ENCODE results near the gene CCDC50.
A peak's percentile ranks its signal among the peaks of the same experiment; 100 is the strongest.

The CCDC50 gene, protein sequence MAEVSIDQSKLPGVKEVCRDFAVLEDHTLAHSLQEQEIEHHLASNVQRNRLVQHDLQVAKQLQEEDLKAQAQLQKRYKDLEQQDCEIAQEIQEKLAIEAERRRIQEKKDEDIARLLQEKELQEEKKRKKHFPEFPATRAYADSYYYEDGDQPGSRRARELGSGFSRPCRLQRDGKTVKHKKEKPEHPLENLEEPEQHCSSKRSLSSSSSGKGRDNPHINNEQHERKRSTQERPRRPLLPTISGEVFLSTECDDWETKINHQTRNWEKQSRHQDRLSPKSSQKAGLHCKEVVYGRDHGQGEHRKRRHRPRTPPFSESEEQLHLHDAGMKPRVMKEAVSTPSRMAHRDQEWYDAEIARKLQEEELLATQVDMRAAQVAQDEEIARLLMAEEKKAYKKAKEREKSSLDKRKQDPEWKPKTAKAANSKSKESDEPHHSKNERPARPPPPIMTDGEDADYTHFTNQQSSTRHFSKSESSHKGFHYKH

DNA sequence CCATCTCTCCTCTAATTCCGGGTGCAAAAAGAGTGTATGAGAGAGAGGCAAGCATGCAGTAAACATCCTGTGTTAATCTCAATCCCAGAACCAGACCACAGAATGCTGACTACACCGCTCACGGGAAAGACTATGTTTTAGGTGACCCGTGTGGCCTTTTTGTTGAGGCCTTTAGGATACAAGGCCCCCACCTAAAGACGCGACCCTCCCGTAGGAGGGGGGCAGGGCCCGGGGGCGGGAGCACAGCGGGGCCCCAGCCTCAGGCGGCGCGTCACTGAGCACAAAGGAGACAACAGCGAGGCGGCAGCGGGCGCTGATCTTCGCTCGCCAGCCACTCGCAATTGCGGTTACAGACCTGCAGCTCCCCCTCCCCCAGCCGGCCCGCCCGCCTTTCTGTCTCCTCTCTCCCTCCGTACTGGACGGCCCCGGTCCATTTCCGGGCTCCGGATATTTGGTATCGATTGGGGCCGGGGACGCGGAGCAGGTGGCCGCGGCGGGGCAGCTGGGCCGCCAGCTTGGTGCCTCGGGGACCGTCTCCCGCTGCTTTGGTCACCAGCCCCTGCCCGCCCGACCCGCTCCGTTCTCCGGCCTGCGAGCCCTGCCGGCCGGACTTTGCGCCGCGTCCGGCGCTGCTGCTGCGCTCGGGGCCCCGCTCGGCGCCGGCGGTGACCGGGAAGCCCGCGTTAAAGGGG, at the start of gene CCDC50:
CCDC50 (plus strand) TSS at position 433 of the 692 bp plus-strand sequence. CDS start 281 bp downstream, outside the sequence.
- peak; percentile 17 for DNase-seq

DNA sequence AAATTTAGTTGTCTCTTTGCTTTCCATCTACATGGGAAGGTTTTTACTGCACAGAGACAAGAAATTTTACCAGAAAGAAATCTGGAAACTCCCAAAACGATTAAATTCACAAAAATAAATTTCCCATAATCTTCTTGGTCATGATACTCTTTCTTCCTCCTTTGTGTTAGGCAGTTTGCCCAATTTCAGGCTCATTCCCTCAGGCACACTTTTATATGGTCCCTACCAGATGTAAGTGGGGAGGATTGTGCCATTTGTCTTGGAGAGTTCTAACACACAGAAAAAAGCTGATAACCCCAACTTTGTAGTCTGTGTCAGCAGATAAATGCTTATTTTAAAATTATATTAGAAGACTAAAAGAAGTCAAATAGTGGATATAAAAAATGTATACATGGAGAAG, 49.1 kb upstream of the CCDC50 start:
- no peak for DNase-seq

DNA sequence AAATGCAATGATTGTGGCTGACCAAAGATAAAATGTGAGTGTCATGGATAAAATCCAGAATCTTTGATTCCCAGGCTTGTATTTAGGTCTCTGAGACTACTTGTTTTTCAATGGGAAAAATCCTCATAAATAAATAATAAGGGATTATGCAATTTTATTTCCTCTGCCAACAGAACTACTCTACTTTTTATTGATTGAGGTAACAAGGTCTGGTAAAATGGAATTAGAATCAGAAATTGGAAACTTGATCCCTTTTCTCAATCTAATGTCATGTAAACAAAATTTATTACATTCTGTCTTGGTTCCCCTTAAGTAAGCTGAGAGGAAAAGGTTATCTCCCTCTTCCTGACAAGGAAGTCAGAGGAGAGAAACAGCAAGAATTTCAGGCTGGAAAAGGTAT, 48.3 kb upstream of the CCDC50 start:
- no peak for DNase-seq

DNA sequence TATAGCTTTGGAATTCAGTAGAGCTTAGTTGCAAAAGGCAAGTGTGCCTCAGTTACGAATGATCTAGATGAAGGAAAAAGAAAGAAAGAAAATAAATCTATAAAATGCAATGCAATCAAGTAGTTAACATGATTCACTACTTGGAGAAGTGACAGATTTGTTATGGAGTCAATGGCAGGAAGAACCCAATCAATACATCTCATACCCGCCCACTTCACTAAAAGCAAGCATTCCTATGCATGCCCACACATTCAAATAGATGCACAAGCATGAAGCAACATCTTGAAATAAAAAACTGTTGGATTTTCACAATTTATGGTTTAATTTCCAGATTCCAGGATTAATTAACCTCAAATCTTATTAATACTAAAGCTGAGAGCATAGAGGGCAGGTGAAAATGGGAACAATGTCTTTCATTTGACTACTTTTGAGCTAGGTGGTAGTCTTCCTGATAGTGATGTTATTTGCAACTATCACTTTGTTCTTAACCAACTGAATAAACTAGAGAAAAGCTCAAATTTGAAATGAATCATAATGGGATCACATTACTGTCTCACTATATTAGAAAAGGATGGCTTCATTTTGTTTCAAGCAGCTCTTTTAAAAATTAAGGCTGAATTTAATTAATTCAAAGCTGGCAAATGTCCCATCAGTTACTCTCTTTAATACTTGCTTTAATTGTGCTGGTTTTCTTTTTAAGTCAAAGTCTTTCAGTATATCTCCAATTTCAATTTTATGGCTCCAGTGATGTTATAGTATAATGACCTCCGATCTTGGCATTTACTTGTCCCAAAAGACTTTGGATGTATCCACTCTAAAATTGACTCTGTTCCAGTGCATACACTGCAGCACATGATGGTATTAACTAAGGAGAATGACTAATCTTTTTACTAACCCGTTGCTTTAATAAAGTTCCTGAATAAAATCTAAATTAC, 46.7 kb upstream of the CCDC50 start:
- DNase-seq: no peak

DNA sequence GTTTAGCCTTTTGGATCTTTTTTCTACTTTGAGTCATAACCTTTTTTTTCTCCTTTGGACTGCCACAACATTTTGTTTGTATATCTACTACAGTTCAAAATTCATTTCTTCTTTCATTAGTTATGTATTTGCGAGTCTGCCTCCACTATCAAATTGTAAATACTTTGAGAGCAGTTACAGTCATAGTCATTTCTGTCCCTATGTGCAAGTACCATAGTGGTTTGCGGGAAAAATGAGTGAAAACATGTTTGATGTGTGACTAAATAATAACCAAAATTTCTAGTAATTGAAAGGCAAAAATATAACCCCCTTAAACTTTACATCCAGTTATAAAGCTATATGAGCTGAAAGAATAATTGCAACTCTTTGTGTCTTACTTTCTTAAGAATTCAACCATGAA, 45.8 kb upstream of the CCDC50 start:
- DNase-seq: no peak

DNA sequence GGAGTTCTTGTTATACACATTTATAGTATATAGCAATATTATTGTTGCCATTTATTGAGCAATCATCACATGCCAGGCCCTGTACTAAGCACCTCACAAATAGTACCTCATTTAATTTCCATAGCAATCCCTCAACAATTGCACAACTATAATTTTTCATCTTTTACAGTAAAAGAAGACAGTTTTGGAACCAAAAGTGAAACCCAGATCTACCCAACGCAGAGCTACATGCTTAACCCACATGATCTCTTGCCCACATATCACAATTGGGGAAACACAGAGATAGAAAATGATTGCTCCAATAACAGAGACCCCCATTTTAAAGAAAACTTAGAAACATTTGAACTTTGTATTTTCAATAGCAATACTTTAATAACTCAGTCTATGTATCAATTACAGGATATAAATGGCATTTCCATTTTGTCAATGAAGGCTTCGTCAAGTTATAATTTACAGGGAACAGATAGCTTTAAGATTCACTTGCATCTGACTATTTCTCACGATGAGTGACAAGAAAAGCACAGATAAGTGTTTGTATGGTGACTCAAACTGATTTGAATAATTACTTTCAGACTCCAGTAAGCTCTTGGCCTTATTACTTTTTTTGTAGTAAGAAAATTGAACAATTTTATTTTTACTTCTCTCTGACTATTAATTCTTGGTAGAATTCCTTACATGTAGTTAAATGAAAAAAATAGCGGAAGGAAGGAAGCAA, 38.7 kb upstream of the CCDC50 start:
- DNase-seq: no peak

DNA sequence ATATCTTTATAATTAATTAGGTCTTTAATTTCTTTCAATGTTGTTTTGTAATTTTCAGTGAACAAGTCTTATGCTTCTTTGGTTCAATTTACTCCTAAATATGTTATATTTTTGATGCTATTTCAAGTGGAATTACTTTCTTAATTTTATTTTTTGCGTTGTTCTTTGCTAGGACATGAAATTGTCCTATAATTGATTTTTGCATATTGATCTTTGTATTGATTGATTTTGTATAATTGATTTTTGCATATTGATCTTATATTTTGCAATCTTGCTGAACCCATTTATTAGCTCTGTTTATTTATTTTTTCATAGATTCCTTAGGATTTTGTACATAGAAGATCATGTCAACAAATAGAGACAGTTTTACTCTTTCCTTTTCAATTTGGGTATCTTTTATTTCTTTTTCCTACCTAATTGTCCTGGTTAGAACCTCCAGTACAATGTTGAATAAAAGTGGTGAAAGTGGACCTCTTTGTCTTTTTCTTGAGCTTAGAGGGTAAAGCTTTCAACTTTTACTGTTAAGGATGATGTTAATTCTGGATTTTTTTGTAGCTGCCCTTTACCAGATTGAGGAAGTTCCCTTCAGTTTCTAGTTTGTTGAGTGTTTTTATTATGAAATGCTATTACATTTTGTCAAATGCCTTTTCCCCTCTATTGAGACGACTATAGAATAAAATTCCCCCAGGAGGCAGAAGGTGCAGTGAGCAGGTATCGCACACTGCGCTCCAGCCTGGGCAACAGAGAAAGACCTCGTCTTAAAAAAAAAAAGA, 36.8 kb upstream of the CCDC50 start:
- no peak for DNase-seq

DNA sequence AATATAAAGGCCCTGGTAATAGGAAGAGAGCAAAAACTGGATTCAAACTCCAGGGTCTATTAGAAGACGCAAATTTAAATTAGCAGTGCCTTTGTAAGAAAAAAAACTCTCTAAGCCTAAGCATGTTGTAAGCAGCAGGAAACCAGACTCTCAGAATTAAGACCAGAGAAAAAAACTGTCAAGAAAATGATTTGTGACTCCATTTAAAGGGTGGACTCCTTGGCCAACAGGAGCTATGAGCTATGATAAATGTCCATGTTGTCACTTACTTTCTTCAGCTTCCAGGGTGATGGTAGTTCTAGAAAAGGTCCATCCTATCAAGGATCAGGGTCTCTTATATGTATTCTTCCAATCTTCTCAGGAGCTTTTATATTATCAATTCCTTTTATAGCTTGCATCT, 34.9 kb upstream of the CCDC50 start:
- no peak for DNase-seq

DNA sequence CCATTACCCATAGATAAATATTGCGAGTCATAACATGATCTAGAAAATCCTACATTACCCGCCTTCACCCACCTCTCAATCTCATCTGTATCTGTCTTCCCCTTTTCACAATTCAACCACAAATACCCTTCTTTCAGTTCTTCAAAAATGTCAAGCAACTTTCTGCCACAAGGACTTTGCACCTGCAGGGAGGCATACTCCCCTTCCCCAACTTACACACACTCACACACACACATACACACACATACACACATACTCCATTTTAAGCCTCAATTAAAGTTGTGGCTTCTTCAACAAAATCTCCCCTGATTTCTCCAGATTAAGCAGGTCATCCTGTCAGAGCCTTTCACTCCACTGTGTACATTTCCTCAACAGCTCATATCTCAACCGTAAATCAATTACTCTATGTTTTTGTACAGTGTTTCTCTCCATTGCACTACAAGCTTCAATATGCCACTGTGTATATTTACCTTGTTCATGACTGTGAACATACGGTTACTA, 33.1 kb upstream of the CCDC50 start:
- no peak for DNase-seq

DNA sequence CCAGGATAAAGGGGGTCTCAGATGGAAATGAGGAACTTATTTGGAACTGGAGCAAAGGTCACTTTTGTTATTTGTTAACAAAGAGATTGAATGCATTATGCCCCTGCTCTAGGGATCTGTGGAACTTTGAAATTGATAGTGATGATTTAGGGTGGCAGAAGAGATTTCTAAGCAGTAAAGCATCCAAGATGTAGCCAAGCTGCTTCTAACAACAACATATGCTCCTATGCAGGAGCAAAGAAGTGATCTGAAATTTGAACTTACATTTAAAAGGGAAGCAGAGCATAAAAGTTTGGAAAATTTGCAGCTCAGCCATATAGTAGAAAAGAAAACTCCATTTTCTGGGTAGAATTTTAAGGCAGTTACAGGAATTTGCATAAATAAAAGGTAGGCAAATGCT, 30.3 kb upstream of the CCDC50 start:
- DNase-seq: no peak

DNA sequence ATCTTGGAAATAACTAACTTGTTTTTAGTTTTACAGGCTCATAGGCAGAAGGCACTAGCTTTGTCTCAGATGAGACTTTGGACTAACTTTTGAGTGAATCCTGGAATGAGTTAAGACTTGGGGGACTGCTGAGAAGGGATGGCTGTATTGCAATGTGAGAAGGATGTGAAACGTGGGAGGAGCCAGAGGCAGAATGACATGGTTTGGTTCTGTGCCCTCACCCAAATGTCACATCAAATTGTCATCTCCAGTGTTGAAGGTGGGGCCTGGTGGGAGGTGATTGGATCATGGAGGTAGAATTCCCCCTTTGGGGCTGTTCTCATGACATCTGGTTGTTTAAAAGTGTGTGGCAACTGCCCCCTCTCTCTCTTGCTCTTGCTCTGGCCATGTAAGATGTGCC, 28.8 kb upstream of the CCDC50 start:
- no peak for DNase-seq

DNA sequence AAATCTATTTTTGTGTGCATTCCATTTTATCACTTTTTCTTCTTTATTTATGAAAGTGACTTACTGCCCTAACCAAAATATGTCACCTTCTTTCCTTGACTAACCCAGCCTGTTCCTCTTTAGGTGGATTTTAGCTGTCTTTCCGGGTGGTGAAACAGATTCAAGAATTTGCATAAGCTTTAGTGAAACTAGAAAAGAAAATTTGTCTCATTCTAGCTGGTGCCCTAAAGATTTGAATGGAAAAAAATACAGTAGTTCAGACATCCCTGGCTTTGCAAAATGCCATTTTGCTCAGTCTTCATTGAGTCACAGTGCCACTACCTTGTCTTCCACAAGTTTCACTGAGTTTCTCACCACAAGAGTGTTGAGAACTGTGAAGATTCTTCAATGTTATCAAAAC, 28.2 kb upstream of the CCDC50 start:
- no peak for DNase-seq

DNA sequence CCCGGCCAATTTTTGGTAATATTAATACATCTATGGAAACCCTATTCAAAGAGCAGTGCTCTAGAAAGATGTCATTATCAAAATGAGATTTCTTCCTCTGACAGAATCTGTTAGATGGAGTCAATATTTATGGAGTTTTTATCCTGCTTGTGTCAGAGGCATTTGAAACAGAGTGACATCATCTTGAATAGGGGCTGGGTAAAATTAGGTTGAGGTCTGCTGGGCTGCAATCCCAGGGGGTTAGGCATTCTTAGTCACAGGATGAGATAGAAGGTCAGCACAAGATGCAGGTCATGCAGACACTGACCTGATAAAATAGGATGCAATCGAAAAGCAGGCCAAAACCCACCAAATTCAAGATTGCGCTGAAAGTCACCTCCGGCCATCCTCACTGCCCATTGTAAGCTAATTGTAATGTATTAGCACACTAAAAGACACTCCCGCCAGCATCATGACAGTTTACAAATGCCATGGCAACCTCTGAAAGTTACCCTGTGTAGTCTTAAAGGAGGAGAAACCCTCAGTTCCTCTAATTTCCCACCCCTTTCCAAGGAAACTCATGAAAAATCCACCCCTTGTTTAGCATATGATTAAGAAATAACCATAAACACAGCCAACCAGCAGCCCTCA, 27.3 kb upstream of the CCDC50 start:
- DNase-seq: no peak

DNA sequence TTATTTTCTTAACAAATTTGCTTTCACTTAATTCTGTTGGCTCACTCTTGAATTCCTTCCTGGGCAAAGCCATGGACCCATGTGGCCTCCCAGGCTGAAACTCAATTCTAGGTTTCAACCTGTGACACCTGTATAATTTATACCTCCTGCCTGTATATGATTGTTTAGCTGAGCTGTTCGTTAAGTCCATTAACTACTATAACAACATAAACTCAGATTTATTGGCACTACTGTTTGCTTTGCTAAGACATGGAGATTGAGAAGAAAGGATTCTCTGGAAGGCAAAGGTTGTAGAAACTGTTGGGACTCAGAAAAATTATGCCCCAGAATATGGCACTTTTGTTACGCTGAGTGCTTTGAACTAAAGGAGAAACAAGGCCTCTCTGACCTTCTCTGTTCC, 26.7 kb upstream of the CCDC50 start:
- no peak for DNase-seq

DNA sequence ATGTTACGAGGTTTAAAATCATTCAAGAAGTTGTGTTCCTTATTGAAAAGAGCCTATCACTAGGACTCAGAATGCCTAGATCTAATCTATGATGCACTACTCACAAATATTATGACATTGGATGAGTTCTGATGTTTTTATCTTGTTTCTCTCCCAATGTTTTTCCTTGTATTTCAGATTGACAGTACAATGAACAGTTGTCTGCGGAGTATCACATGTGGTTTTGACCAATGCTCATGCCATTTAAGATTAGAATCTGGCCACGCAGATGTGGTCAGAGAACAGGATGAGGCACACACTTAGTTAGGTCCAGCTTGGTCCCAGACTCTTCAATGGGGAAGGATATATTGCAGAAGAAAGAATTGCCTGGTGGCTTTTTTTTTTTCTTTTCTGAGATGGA, 25.6 kb upstream of the CCDC50 start:
- no peak for DNase-seq

DNA sequence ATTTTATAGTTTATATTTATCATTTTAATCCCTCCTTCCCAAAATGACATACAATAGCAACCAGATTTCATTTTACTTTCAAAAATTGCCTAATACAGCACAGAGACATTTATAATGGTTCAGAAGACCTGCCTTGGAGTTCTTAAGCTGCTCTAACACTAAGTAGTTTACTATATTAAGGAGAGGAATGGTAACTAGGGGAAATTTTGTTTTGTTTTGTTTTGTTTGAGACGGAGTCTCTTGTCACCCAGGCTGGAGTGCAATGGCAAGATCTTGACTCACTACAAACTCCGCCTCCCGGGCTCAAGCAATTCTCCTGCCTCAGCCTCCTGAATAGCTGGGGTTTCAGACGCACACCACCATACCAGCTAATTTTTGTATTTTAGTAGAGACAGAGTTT, 22.8 kb upstream of the CCDC50 start:
- DNase-seq: no peak

DNA sequence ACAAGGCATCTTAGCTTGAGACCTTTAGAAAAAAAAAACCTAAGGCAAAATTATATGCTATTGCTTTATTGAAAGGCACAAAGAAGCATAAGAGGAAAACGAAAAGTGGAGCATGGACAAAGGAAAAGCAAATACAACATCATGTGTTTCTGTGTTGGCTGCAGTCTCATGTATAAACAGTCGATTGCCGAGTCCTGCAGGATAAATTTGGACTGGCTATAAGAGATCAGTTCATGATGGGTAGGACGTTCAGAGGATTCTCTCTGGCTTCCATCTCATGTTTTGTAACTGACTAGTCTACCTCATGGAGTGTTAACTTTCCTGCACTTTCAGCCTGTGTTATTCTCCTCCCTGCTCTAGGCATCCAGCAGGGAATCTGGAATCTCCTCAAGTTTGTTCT, 21.9 kb upstream of the CCDC50 start:
- DNase-seq: no peak

DNA sequence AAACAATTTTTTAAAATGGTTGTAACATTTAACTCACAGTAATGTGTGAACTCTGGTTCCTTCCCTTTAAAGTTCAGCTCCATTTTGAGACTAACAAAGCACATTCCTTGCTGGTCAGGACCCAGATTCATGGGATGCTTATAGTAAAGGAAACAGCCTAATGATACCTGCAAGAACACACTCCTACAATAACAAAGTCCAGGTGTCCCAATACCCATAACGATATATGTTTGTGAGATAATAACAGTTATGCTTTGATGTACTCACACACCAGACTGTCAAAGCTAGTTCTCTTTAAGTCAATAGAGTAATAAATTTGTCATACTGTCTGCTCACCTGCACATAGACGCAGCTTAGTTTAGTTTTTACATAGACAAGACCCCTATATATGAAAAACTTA, 15.9 kb upstream of the CCDC50 start:
- DNase-seq: no peak

DNA sequence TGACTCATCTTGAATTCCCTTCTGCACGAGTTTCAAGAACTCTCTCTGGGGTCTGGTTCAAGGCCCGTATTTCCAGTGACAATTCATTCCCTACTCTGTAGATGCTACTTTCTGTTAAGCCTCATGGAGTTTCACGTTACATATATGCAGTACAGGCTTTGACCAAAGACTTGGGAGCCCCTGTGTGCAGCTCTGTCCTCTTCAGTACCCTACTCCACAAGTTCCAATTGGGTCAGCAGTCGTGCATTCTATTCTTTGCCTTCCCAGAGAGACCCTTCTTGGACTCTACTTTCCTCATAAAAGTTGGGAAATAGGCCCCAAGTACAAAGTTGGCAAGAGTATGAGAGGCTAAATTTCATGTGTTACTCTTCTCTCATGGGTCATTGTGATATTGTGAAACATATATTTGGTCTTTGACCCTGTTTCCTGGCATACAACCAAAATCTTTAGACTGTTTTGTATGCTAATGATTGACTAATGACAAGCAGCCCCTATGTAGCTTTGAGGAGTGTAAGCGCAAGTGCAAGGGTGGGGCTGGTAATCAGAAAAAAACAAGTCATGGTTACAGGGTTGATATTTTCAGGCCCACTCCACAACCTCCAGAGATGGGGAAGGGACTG, 15.0 kb upstream of the CCDC50 start:
- no peak for DNase-seq

DNA sequence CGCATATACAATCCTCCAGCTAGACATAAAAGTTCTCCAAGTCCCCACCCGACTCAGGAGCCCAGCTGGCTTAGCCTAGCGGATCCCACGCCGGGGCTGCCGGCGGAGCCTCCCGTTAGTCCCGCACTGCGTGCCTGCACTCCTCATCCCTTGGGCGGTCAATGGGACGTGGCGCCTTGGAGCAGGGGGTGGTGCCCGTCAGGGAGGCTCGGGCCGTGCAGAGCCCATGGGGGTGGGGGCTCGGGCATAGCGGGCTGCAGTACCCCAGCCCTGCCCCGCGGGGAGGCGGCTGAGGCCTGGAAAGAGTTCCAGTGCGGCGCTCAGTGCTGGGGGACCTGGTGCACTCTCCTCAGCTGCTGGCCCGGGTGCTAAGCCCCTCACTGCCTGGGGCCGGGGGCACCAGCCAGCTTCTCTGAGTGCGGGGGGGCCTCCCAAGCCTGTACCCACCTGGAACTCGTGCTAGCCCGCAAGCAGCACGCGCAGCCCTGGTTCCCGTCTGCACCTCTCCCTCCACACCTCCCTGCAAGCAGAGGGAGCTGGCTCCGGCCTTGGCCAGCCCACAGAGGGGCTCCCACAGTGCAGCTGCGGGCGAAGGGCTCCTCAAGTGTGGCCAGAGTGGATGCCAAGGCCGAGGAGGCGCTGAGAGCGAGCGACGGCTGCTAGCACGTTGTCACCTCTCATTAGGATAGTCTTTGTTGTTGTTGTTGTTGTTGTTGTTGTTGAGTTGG, 12.2 kb upstream of the CCDC50 start:
- no peak for DNase-seq

Data from NCI-H1436 treated with DMSO at 0.1 percent for 48 hours (cell line).